Fibroblast of upper back skin (primary cell): ENCODE data around the gene GPX3.

ENCODE experiments used
- DNase-seq: peaks from one replicate; pipeline ENCODE4 v3.0.0-alpha.2; 2013

The GPX3 gene, protein sequence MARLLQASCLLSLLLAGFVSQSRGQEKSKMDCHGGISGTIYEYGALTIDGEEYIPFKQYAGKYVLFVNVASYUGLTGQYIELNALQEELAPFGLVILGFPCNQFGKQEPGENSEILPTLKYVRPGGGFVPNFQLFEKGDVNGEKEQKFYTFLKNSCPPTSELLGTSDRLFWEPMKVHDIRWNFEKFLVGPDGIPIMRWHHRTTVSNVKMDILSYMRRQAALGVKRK

DNA sequence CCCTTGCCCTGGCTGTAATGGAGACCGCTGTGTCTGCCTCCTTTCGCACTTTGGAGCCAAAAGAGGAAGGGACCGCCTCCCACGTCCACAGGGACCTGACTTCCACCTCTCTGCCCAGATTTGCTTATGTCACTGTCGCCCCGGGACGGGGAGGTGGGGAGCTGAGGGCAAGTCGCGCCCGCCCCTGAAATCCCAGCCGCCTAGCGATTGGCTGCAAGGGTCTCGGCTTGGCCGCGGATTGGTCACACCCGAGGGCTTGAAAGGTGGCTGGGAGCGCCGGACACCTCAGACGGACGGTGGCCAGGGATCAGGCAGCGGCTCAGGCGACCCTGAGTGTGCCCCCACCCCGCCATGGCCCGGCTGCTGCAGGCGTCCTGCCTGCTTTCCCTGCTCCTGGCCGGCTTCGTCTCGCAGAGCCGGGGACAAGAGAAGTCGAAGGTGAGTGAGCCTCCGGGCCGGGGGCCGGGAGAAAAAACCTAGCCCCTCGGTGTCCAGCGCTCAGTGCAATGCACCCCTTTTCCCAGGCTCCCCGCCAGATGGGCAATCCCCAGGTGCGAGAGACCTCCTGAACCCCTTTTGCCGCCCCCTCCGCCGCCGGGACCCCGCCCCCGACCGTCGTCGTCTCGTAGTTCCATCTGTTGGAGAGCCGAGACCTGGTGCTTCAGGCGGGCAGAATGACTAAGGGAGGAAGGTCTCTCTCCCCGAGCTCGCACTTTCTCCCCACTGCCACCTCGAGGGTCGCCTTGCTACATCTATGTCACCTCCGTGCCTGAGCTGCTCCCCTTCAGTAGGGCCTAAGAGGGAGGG lies at the start of gene GPX3:
GPX3 (plus strand) TSS at position 288 of the 807 bp plus-strand sequence; CDS start at position 352, 64 bp downstream.
- DNase-seq: peak; percentile 31

DNA sequence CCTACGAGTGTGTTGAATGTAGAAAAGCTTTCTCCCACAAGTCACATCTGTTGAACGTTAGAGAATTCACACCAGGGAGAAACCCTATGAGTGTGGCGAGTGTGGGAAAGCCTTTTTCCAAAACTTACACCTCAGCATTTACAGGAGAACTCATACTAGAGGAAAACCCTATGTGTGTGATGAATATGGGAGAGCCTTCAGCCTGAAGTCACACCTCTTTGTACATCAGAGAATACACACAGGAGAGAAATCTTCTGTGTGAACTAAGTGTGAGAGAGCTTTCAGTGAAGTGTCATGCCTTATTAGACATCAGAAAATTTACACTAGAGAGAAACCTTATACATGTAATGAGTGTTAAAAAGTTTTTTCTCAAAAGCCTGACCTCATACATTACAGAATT lies 41.8 kb upstream of the GPX3 start:
- DNase-seq: no peak

DNA sequence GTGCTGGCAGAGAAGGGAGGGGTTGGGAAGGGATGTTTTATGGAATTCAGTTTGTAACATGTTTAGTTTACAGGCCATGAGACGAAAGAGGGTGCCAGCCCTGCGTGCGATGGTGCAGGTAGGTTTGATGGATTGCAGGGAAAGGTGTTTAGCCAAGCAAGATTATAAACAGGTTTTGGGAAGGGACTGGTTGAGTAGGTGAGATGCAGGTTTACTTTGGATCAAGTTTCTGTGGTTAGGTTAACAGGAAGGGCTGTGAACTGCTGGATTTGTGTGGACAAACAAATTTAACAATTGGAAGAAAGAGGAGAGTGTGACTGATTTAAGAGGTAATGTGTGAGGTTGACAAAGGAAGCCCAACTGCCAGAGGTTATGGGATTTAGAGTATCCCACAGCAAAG lies 32.6 kb upstream of the GPX3 start:
- no peak for DNase-seq

DNA sequence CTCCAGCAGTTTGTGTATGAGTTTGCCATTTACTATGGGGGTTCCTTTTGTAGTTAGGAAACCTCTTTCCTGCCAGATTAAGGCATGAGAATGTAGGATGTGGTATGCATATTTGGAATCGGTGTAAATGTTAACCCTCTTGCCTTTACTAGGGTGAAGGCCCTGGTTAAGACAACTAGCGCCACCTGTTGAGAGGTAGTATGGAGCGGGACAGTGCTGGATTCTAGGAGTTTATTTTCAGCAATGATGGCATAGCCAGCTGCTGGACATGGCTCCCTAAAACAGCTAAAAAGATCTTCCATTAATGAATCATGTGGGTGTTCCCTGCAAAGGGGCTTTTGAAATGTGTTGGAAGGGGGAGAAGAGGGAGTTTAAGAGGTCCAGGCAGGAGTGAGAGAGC lies 30.7 kb upstream of the GPX3 start:
- DNase-seq: no peak

DNA sequence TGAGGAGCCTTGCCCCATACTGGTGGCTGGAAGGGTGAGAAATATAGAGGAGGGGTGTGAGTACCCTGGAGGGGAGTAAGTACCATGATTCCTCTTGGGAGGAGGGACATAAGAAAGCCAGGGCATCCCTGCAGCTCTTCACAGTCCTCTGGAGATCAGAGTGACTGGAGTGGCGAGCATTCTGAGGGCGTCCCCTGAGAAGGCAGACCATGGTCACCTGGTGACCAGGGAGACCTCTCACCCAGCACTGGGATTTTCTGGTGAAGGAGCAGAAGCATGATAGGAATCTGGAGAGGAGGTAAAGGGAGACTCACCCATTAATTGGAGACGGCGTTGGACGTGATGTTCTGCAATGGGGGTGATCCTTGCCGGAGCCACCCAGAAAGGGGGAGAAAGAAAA lies 27.7 kb upstream of the GPX3 start:
- DNase-seq: no peak

DNA sequence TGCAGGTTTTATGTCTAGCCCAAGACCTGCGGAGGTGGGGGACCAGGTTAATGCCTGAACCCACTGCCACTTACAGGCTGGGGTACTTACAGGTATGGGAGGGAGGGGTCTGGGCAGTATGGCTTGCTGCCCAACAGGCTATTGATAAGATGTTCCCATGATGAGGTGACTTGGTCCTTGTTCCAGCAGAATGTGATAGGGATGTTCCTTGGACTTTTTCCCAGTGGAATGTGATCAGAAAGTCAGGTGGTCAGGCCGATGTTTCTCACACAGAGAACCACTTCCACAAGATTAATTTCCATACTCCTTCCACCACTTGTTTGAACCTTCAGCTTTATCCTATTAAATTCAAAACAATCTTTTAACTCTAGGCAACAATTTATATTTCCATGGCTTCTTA lies 27.0 kb upstream of the GPX3 start:
- DNase-seq: no peak

DNA sequence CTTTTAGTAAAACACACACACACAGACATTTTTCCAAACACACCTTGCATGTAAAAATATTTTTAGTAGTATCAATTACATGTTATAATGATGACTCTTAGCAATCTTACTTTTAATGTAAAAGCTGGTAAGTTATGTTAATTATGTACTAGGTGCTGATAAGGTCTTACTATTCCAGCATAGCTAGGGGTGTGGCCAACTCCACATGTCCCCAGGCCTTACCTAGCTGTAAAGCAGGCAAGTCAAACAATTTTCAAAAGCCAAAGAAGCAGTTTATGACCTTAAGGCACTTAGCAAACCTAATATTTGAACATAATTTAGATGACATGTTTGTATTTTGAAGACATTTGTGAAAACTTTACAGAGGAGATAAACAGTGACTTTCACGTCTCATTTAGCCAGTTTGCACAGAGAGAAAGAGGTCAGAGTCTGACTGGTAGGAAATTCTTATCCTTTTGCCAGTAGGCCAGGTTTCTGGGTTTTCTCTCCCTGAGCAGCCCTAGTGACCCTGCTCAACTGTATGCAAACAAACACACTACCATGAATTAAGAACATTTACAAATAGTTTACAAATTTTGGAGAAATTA lies 26.5 kb upstream of the GPX3 start:
- DNase-seq: no peak

DNA sequence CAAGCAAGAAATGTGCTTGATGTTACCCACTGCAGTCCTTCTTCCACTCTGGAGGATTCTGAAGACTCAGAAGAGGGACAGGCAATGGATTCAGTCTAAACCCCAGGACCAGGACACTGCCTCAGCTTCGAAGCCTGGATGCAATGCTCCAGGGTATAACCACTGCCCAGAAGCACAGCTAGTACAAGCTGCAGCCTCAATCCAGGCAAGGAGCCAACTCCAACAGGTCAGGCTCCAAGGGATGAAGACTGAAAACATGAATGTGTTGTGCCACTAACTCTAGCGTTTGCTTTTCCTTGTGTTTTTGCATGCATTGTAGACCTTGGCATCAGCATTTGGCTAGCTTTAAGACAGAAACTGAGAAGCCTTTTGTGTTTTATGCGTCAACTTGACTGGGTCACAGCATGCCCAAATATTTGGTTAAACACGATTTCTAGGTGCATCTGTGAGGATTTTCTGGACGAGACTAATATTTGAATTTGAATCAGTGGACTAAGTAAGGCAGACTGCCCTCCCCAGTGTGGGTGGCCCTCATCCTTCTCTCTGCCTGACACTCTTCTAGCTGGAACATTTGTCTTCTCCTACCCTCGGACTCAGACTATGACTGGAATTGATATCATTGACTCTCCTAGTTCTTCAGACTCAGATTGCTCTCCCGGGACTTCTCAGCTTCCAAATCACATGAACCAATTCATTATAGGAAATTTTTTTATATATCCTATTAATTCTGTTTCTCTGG lies 20.5 kb upstream of the GPX3 start:
- DNase-seq: no peak

DNA sequence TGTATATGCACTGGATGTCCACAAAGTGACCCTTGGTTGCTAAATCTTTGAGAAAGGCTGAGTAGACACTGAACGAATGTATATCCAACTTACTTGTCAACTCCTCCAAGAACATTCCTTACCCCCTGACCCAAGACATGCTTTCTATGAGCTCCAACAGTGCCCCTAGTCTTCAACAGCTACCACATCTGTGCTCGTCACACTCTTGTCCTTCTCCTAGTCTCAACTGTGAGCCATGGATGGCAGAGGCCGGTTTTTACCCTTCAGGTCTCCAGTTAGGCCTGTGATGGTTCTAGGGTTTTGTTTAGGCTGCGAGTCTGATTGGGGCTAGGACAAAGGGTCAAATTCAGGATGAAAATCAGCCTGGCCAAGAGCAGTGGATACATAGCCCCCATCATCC lies 19.0 kb upstream of the GPX3 start:
- DNase-seq: no peak

DNA sequence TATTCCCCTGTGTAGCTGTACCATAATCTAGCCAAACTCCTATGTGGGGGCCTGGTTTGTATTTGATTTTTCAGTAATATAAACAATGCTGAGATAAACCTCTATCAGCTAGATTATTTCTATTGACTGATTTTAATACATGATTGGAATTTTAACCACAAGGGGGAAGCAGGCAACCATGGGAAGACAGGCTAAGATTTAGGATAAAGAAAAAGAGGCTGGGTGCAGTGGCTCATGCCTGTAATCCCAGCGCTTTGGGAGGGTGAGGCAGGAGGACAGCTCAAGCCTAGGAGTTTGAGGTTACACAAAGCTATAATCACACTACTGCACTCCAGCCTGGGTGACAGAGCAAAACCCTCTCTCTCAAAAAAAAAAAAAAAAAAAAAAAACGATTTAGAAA lies 18.1 kb upstream of the GPX3 start:
- peak; percentile 26 for DNase-seq

DNA sequence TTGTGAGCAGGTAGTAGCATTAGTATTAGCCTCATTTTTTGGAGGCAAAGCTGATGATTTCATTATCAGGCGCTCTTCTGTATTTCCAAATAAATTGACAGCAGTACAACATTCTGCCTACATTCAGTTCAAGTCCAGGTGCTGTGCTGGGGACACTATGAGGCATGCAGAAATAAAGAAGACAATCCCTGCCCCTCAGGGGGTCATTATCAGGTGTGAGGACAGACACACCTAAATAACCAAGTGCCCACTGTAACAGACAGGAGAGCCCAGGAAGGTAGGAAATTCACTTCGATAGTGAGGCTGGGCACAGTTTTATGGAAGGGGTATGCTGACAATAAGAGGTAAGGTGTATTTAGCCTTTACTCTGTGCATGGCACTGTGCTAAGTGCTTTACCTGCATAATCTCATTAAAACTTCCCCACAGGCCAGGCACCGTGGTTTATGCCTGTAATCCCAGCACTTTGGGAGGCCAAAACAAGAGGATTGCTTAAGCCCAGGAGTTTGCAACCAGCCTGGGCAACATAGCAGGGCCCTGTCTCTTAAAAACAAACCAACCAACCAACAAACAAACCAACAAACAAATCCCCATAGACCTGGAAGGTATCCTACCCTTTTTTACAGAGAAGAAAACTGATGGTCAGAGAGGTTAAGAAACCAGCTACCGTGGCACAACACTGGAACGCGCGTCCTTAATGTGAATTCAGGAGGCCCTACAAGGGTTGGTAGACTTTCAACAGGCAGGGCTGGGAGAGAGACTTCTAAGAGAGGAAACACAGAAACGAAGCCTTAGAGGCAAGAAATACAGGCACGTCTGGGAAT lies 17.5 kb upstream of the GPX3 start:
- no peak for DNase-seq

DNA sequence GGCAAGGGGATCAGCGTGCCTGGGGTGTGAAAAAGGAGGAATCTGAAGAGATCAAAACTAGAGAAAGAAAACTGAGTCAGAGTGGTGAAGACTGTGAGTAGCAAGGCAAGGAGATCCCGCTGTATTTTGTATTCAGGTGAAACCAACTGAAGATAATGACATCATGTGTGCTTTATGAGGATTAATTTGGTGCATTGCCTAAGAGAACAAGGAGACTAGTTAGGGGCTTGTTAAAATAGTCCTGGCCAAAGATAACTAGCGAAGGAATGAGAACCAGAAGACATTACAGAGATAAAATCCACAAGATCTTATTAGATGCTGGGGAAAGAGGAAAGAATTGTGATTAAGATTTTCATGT lies 16.9 kb upstream of the GPX3 start:
- no peak for DNase-seq

DNA sequence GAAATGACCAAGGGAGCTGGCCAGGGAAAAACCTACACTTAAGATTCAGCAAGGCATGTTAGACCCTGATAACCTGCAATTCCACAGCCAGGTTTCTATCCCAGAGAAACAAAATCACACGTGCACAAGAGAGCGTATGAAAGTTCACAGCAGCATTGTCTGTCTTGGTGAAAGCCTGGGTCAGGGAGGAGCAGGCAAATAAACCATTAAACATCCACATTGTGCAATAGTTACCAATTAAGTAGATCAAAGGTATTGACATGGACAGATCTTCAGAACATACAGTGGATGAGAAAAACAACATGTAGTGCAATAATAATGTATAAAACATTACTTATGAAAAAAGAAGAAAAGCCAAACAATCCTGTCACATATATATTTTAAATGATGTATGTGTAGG lies 15.9 kb upstream of the GPX3 start:
- DNase-seq: no peak

DNA sequence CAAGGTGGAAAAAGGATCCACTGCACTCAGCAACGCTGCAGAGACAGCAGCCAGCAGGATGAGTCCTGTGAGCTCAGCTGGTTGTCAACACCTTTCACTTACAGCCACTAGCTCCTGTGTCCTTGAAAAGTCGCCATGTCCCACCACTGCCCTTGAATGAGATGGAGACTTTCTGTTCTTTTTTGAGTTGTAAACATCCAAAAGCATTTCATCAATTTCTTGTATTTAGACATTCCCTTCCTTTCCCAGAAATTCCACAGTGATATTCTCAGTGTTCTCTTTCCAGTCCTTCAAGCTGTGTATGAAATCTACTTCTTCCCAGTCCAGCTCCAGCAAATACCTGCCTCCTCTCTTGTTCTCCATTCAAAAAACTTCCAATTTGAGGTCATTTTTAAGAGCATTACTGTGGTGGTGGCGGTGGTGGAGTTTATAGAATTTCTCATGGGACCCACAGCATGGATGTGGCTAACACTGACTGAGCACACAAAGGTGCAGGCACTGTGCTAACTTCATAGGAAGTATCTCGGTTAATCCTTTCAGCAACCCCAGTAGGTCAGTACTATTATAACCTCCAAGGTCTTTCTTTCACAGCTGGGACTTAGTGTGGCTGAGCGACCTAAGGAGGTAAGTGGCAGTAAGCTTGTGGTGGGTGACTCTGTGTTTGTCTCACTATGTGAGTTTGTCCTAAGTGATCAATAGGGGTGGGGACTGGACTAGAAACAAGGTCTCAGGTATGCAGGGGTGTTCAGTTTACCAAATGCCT lies 15.0 kb upstream of the GPX3 start:
- no peak for DNase-seq

DNA sequence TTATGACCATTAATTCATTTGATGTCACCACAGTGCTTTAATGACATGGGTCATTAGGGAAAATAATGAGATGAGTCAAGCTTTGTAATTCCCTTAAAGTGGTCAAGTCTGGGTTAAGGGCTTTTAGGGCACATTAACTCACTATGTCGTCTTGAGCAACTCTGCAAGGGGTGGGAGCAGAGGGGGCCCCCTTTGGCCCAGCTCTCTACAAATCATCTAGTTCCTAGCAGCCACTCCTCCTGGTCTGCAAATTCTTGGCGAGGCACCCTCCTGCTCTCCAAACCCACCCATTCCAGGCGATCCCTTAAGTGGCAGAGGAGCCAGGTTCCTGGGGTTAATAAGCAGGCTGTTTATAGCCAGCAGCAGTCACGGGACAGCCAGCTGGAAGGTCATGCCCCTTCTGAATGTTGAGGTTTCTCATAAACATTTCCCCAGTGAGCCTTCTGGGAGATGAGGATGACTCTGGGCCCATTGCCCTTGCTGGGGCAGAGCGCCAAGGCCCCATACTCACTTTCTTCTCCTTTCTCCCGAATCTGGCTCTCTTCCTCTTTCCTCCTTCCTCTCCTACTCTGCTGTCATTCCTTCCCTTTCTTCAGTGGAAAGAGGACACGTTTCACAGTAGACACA lies 14.3 kb upstream of the GPX3 start:
- peak; percentile 39 for DNase-seq

DNA sequence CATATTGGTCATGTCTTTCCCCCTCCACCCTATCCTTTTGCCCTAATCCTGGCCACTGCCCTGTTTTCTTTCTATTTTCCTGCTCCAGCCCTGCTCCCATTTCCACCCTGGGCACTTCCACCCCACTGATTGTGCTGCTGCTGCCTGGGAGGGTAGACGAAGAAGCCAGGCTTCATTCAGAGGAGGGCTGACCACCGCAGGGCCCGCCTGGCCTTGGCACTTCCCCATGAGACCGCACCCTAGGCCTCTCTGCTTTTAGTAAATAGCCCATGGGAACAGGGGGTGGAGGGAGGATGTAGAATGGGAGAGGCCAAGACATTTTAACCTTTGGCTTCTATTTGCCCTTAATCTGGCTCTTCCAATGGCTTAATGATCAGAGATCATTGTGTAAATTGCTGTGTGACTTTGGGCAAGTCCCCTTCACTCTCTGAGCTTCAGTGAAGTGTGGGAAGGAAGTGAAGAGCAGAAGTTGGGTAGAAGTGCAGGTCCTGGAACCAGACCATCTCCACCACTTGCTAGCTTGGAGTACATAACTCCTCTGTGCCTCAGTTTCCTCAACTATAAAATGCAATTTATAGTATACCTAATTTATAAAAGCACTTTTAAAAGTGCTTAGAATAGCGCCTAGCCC lies 13.6 kb upstream of the GPX3 start:
- no peak for DNase-seq

DNA sequence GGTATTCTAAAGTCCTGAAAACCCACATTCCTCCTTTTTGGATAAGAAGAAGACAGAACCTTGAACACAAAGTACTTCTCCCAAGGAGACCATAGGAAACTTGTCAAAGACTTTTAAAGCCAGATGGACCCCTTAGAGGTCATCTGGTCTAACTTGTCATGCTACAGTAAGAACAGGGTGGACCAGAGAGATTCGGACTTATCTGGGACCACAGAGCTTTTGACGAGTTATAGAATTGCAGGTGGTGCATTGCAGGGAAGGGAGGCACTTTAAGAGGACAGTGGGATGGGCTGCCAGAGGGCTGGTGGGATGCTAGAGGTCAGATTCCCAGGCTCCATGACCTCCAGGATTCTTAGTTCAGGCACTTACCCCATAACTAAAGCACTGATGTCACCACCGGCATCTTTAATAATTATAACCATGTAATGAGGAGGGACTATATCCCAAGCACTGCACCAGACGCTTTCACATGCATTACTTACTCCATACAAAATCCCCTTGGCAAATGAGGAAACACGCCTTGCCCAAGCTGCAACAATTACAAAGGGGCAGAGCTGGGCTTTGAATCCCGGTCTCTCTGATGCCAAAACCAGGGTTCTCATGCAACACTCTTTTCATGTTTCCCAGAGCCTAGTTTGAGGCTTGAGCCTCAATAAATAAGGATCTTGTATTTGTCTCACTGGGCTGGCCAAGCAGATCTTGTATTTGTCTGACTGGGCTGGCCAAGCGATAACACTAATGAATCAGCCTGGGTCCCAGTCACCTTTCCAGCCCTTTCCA lies 12.8 kb upstream of the GPX3 start:
- no peak for DNase-seq

DNA sequence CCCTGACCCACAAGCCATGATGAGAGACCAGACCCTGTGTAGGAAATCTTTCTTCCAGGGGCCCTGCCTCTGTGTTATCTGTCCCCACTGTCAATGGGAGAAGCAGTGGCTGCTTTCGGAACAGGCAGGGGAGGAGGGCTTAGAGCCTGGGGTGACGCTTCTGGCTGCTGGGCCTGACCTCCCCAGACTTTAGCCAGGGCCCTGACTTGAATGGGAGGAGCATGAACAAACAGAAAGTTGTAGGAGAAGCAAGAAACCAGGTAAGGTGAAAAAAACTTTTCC lies 12.2 kb upstream of the GPX3 start:
- no peak for DNase-seq

DNA sequence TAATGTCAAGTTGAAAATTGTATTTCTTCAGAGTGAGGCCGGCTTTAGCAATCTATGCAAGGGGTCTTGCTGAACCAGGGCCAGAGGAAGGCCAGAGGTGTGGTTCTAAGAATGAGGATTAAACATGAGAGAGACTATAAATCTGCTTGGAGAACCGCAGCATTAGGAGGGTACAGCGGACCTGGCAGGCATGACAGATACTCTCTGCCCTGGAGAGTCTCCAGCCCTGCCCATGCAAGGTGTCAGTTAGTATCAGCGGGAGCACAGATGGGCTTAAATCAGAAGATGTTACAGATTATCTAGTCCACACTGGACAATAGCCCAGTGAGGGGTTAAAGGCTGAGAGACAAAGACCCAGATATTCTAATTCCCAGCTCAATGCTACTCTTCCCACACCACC lies 11.5 kb upstream of the GPX3 start:
- no peak for DNase-seq

DNA sequence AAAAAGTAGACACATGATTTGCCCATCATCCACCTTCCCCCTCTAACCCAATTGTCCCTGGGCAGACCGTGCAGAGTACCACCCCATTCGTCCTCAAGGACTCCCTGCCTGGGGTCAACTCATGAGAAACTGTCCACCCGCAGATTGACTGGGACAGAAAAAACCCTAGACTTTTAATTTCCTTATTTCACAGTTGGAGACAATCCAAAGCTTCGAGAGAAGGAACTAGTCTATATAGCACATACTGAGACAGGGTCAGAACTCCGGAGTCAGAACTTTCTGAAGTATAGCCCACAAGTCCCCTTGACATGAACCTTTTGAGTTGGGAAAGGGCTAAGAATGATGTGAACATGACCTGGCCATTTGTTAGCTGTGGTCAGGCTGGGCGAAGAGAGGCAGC lies 7.5 kb upstream of the GPX3 start:
- no peak for DNase-seq
